HepG2 (cell line): ENCODE data around the gene CORO1C. TPM values are rescaled to one million over a fixed set of nuclear protein-coding genes. Genes with fewer than 3 reads are reported as not detected.
A peak's percentile ranks its signal among the peaks of the same experiment; 100 is the strongest.

Source experiments
- MEIS2 ChIP-seq: sonication (generic); formaldehyde crosslinking; IDR thresholded peaks from 2 replicates; pipeline ENCODE4 v1.9.0; 2021; ENCODE audit warnings: mild to moderate bottlenecking, missing genetic modification reagents
- PRDM15 ChIP-seq: sonication (generic); formaldehyde crosslinking; IDR thresholded peaks from 2 replicates; pipeline ENCODE4 v1.4.0; 2020; ENCODE audit warnings: missing genetic modification reagents
- SRSF1 ChIP-seq: fragments of 200-400 bp; formaldehyde crosslinking; optimal IDR thresholded peaks from 2 replicates; pipeline ENCODE3; 2017; ENCODE audit warnings: mild to moderate bottlenecking, low read depth, low read length, moderate library complexity
- SSRP1 ChIP-seq: IDR thresholded peaks from 2 replicates; pipeline ENCODE4 v1.6.1; 2016; ENCODE audit warnings: control low read depth
- TARDBP ChIP-seq: sonication (generic); formaldehyde crosslinking; IDR thresholded peaks from 2 replicates; pipeline ENCODE4 v1.8.0; 2022; ENCODE audit warnings: mild to moderate bottlenecking, missing genetic modification reagents
- ZNF160 ChIP-seq: sonication (generic); formaldehyde crosslinking; IDR thresholded peaks from 2 replicates; pipeline ENCODE4 v1.8.0; 2022; ENCODE audit warnings: mild to moderate bottlenecking, inconsistent platforms, missing genetic modification reagents
- ZNF318 ChIP-seq: sonication (generic); formaldehyde crosslinking; IDR thresholded peaks from 2 replicates; pipeline ENCODE4 v1.4.0; 2020; ENCODE audit warnings: mild to moderate bottlenecking, missing genetic modification reagents
- ZNF646 ChIP-seq: sonication (generic); formaldehyde crosslinking; IDR thresholded peaks from 2 replicates; pipeline ENCODE4 v1.9.0; 2021; ENCODE audit warnings: mild to moderate bottlenecking, missing genetic modification reagents
- ZNF709 ChIP-seq: sonication (generic); formaldehyde crosslinking; IDR thresholded peaks from 2 replicates; pipeline ENCODE4 v1.5.0; 2020; ENCODE audit warnings: mild to moderate bottlenecking, missing genetic modification reagents
- ZSCAN9 ChIP-seq: IDR thresholded peaks from 2 replicates; pipeline ENCODE4 v1.6.1; 2016; ENCODE audit warnings: borderline replicate concordance
- polyA plus RNA-seq, 8 experiments: library from polyadenylated mRNA; depleted of rRNA in 3 of 8; stranded (reverse) in 7 of 8; unstranded in 1 of 8; fragments of >200 nt; fragmentation: Illumina TruSeq in 4 of 8; extraction: Trizol in 4 of 8; gene quantifications; 2 replicates each; pipeline versions ENCODE4 v1.2.1 to v1.2.3, GENCODE V29; 2011 to 2016; ENCODE audit warnings: low read depth in 4 of 8, missing spikeins in 1 of 8, mixed read lengths in 1 of 8; ENCODE audit not compliant: insufficient read depth in 1 of 8
- total RNA-seq, 5 experiments: library from RNA; depleted of rRNA; stranded (reverse); fragments of >200 nt; fragmentation: Illumina TruSeq; extraction: Trizol; gene quantifications; 2 replicates each; pipeline ENCODE4 v1.2.3, GENCODE V29; 2016; ENCODE audit warnings: low read depth in 1 of 5

CORO1C gene
- total and polyA plus RNA-seq, 2 of the 13 experiments (the other 11 are each of a cell fraction or from before 2014, with no cell fraction given): 73.7 to 131 TPM

- TF ChIP-seq PRDM15: no peak
- TF ChIP-seq ZSCAN9 (CRISPR knock-in tag): peak; percentile 69; the same call in 1 of the 2 replicates
- TF ChIP-seq ZNF646 (CRISPR knock-in tag): no peak
- TF ChIP-seq ZNF318 (CRISPR knock-in tag): no peak
- no peak for TF ChIP-seq SRSF1
- TF ChIP-seq MEIS2 (CRISPR knock-in tag): no peak
- TF ChIP-seq ZNF709: peak; percentile 59; the same call in 1 of the 2 replicates
- TF ChIP-seq TARDBP (CRISPR knock-in tag): peak; percentile 34; the same call in 1 of the 2 replicates
- TF ChIP-seq ZNF160: no peak
- 0 out of 2 replicates have a peak, but pooled peaks have one; percentile 60 for TF ChIP-seq SSRP1 (CRISPR knock-in tag)
Measured at GRCh38 chr12:108734200-108734906, 3.0 kb upstream of the CORO1C start (continued).
